HEK293 (cell line): Measurements from ENCODE around the gene TPRKB.

ENCODE experiments used
- CTCF ChIA-PET: fragments of 350-600 bp; formaldehyde crosslinking; extraction: SDS; loops from one replicate; lab custom pipeline; 2021; ENCODE audit warnings: antibody characterized with exemption; lab: Yijun Ruan, JAX
- POLR2A ChIA-PET: fragments of 300-600 bp; formaldehyde crosslinking; extraction: SDS; loops from one replicate; lab custom pipeline; 2020; ENCODE audit warnings: antibody characterized with exemption, inconsistent platforms; lab: Yijun Ruan, JAX
- H3K27ac ChIP-seq: fragments of 200-500 bp; sonication (Bioruptor generic); 2 replicates; pipeline ENCODE4 v1.5.1; 2014; ENCODE audit warnings: low read depth, low read length, control low read depth, inconsistent platforms; ENCODE audit errors: extremely low read depth
- H3K36me3 ChIP-seq, 2 experiments: fragments of 200-500 bp in 1 of 2; sonication (Bioruptor generic) in 1 of 2; 1 replicate in 1 of 2; 2 replicates in 1 of 2; pipeline ENCODE4 v1.5.1; 2014 to 2017; ENCODE audit warnings: inconsistent platforms in 2 of 2, low read length in 2 of 2; ENCODE audit not compliant: control insufficient read depth in 2 of 2, insufficient read depth in 1 of 2
- H3K4me1 ChIP-seq: fragments of 200-500 bp; sonication (Bioruptor generic); 2 replicates; pipeline ENCODE4 v1.5.1; 2014; ENCODE audit warnings: mild to moderate bottlenecking, low read length, inconsistent platforms; ENCODE audit not compliant: control insufficient read depth, insufficient read depth
- H3K4me3 ChIP-seq: 2 replicates; pipeline ENCODE4 v1.5.1; 2011; ENCODE audit warnings: low read depth, mild to moderate bottlenecking, control low read depth, low read length, moderate library complexity
- H3K9me3 ChIP-seq: fragments of 200-500 bp; sonication (Bioruptor generic); 2 replicates; pipeline ENCODE4 v1.5.1; 2014; ENCODE audit warnings: low read depth, low read length, inconsistent platforms; ENCODE audit not compliant: control insufficient read depth, insufficient read depth
- BCL11A ChIP-seq: fragments of 450-650 bp; formaldehyde crosslinking; IDR thresholded peaks from 2 replicates; pipeline ENCODE4 v1.5.1; 2016; ENCODE audit warnings: low read depth, missing biosample characterization, missing genetic modification characterization
- GFI1B ChIP-seq: fragments of 450-650 bp; formaldehyde crosslinking; IDR thresholded peaks from 2 replicates; pipeline ENCODE4 v1.5.1; 2016; ENCODE audit warnings: missing biosample characterization, missing genetic modification characterization
- IKZF3 ChIP-seq: fragments of 450-650 bp; IDR thresholded peaks from 2 replicates; pipeline ENCODE4 v1.5.0; 2018; ENCODE audit warnings: missing biosample characterization, mild to moderate bottlenecking, missing genetic modification characterization, moderate library complexity
- KLF10 ChIP-seq: fragments of 450-650 bp; IDR thresholded peaks from 2 replicates; pipeline ENCODE4 v1.5.1; 2018; ENCODE audit warnings: missing biosample characterization, mild to moderate bottlenecking, missing genetic modification characterization
- OSR2 ChIP-seq: fragments of 450-650 bp; formaldehyde crosslinking; IDR thresholded peaks from 2 replicates; pipeline ENCODE4 v1.5.1; 2016; ENCODE audit warnings: missing biosample characterization, missing genetic modification characterization
- YY2 ChIP-seq: fragments of 450-650 bp; formaldehyde crosslinking; IDR thresholded peaks from 2 replicates; pipeline ENCODE4 v1.5.1; 2016; ENCODE audit warnings: missing biosample characterization, missing genetic modification characterization
- ZNF175 ChIP-seq: fragments of 450-650 bp; formaldehyde crosslinking; IDR thresholded peaks from 2 replicates; pipeline ENCODE4 v1.5.1; 2016; ENCODE audit warnings: missing biosample characterization, missing genetic modification characterization
- ZNF302 ChIP-seq: fragments of 450-650 bp; formaldehyde crosslinking; IDR thresholded peaks from 2 replicates; pipeline ENCODE4 v1.5.1; 2016; ENCODE audit warnings: missing biosample characterization, missing genetic modification characterization, low read depth
- ZNF354C ChIP-seq: fragments of 450-650 bp; formaldehyde crosslinking; IDR thresholded peaks from 2 replicates; pipeline ENCODE4 v1.5.1; 2016; ENCODE audit warnings: missing biosample characterization, missing genetic modification characterization, low read depth, borderline replicate concordance
- ZNF394 ChIP-seq: fragments of 450-650 bp; formaldehyde crosslinking; IDR thresholded peaks from 2 replicates; pipeline ENCODE4 v1.5.1; 2016; ENCODE audit warnings: missing biosample characterization, missing genetic modification characterization, mild to moderate bottlenecking, moderate library complexity, borderline replicate concordance
- ZNF423 ChIP-seq: fragments of 450-650 bp; formaldehyde crosslinking; IDR thresholded peaks from 2 replicates; pipeline ENCODE4 v1.5.1; 2016; ENCODE audit warnings: missing biosample characterization, missing genetic modification characterization
- ZNF561 ChIP-seq: fragments of 450-650 bp; IDR thresholded peaks from 2 replicates; pipeline ENCODE4 v1.5.1; 2018; ENCODE audit warnings: missing biosample characterization, missing genetic modification characterization, borderline replicate concordance
- ZNF571 ChIP-seq: fragments of 450-650 bp; formaldehyde crosslinking; IDR thresholded peaks from 2 replicates; pipeline ENCODE4 v1.5.0; 2017; ENCODE audit warnings: missing biosample characterization, missing genetic modification characterization
- ZNF707 ChIP-seq: fragments of 450-650 bp; formaldehyde crosslinking; IDR thresholded peaks from 2 replicates; pipeline ENCODE4 v1.5.1; 2016; ENCODE audit warnings: missing biosample characterization, missing genetic modification characterization
- TF ChIP-seq, protein P1 (sequence below): fragments of 450-650 bp; formaldehyde crosslinking; IDR thresholded peaks from 2 replicates; pipeline ENCODE4 v1.5.1; 2016; ENCODE audit warnings: missing biosample characterization, missing genetic modification characterization
- TF ChIP-seq, protein P2 (sequence below): fragments of 450-650 bp; formaldehyde crosslinking; IDR thresholded peaks from 2 replicates; pipeline ENCODE4 v1.5.1; 2016; ENCODE audit warnings: missing biosample characterization, missing genetic modification characterization, borderline replicate concordance
- TF ChIP-seq, protein P3 (sequence below): fragments of 450-650 bp; formaldehyde crosslinking; IDR thresholded peaks from 2 replicates; pipeline ENCODE4 v1.5.1; 2016; ENCODE audit warnings: missing biosample characterization, missing genetic modification characterization
- TF ChIP-seq, protein P4 (sequence below): fragments of 450-650 bp; formaldehyde crosslinking; IDR thresholded peaks from 2 replicates; pipeline ENCODE4; 2016; ENCODE audit warnings: missing biosample characterization, missing genetic modification characterization
- TF ChIP-seq, protein P5 (sequence below): fragments of 450-650 bp; formaldehyde crosslinking; IDR thresholded peaks from 2 replicates; pipeline ENCODE4 v1.5.1; 2017; ENCODE audit warnings: missing biosample characterization, missing genetic modification characterization

The TPRKB gene

DNA sequence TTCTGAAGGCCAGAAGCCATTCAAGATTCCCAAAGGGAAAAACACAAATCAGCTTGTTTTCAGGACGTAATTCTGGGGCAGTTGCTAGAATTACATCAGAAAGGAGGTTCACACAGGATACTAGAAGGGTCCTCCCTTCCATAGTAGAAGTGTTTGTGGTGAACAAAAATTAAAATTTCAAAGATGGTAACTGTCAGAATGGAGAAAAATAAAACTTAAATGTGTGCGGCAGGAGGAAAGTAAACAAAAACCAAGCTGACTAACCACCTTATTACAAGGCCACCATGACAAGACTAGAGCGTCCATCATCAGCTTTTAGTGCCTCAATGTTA is 9.7 kb upstream of the TPRKB start:
- POLR2A ChIA-PET: interaction anchor here (1.2 to 2.1 kb wide), 2 partner anchors 10 kb away, joined by 3 to 7 read pairs; partner anchors contain the start of gene TPRKB

More for the DNA sequence above, 9.7 kb upstream of the TPRKB start:
- Histone ChIP-seq H3K27ac (no peak overlapping the region), H3K9me3 (no peaks in the 10 kb centered on the region), H3K4me1 (no peaks in the 10 kb centered on the region), H3K36me3 (peaks cover 15 to 47% of the 10 kb centered on the region in 2 experiments), H3K4me3 (no peak overlapping the region)
- CTCF ChIA-PET: no interaction called here
- TF ChIP-seq ZNF354C (tag by site-specific recombination) (no peak), YY2 (tag by site-specific recombination) (no peak), BCL11A (no peak), ZNF302 (tag by site-specific recombination) (no peak), GFI1B (tag by site-specific recombination) (no peak), ZNF707 (tag by site-specific recombination) (no peak), ZNF394 (tag by site-specific recombination) (no peak), ZNF175 (tag by site-specific recombination) (no peak), ZNF561 (no peak), KLF10 (no peak), ZNF423 (no peak), ZNF571 (tag by site-specific recombination) (no peak), OSR2 (no peak), IKZF3 (tag by site-specific recombination) (no peak)
- TF ChIP-seq, protein P1, sequence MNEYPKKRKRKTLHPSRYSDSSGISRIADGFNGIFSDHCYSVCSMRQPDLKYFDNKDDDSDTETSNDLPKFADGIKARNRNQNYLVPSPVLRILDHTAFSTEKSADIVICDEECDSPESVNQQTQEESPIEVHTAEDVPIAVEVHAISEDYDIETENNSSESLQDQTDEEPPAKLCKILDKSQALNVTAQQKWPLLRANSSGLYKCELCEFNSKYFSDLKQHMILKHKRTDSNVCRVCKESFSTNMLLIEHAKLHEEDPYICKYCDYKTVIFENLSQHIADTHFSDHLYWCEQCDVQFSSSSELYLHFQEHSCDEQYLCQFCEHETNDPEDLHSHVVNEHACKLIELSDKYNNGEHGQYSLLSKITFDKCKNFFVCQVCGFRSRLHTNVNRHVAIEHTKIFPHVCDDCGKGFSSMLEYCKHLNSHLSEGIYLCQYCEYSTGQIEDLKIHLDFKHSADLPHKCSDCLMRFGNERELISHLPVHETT (tag by site-specific recombination): no peak
- TF ChIP-seq, protein P2, sequence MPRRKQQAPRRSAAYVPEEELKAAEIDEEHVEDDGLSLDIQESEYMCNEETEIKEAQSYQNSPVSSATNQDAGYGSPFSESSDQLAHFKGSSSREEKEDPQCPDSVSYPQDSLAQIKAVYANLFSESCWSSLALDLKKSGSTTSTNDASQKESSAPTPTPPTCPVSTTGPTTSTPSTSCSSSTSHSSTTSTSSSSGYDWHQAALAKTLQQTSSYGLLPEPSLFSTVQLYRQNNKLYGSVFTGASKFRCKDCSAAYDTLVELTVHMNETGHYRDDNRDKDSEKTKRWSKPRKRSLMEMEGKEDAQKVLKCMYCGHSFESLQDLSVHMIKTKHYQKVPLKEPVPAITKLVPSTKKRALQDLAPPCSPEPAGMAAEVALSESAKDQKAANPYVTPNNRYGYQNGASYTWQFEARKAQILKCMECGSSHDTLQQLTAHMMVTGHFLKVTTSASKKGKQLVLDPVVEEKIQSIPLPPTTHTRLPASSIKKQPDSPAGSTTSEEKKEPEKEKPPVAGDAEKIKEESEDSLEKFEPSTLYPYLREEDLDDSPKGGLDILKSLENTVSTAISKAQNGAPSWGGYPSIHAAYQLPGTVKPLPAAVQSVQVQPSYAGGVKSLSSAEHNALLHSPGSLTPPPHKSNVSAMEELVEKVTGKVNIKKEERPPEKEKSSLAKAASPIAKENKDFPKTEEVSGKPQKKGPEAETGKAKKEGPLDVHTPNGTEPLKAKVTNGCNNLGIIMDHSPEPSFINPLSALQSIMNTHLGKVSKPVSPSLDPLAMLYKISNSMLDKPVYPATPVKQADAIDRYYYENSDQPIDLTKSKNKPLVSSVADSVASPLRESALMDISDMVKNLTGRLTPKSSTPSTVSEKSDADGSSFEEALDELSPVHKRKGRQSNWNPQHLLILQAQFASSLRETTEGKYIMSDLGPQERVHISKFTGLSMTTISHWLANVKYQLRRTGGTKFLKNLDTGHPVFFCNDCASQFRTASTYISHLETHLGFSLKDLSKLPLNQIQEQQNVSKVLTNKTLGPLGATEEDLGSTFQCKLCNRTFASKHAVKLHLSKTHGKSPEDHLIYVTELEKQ (tag by site-specific recombination): no peak
- TF ChIP-seq, protein P3, sequence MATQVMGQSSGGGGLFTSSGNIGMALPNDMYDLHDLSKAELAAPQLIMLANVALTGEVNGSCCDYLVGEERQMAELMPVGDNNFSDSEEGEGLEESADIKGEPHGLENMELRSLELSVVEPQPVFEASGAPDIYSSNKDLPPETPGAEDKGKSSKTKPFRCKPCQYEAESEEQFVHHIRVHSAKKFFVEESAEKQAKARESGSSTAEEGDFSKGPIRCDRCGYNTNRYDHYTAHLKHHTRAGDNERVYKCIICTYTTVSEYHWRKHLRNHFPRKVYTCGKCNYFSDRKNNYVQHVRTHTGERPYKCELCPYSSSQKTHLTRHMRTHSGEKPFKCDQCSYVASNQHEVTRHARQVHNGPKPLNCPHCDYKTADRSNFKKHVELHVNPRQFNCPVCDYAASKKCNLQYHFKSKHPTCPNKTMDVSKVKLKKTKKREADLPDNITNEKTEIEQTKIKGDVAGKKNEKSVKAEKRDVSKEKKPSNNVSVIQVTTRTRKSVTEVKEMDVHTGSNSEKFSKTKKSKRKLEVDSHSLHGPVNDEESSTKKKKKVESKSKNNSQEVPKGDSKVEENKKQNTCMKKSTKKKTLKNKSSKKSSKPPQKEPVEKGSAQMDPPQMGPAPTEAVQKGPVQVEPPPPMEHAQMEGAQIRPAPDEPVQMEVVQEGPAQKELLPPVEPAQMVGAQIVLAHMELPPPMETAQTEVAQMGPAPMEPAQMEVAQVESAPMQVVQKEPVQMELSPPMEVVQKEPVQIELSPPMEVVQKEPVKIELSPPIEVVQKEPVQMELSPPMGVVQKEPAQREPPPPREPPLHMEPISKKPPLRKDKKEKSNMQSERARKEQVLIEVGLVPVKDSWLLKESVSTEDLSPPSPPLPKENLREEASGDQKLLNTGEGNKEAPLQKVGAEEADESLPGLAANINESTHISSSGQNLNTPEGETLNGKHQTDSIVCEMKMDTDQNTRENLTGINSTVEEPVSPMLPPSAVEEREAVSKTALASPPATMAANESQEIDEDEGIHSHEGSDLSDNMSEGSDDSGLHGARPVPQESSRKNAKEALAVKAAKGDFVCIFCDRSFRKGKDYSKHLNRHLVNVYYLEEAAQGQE (tag by site-specific recombination): no peak
- TF ChIP-seq, protein P4, sequence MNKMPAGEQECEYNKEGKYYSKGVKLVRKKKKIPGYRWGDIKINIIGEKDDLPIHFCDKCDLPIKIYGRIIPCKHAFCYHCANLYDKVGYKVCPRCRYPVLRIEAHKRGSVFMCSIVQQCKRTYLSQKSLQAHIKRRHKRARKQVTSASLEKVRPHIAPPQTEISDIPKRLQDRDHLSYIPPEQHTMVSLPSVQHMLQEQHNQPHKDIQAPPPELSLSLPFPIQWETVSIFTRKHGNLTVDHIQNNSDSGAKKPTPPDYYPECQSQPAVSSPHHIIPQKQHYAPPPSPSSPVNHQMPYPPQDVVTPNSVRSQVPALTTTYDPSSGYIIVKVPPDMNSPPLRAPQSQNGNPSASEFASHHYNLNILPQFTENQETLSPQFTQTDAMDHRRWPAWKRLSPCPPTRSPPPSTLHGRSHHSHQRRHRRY (tag by site-specific recombination): no peak
- TF ChIP-seq, protein P5, sequence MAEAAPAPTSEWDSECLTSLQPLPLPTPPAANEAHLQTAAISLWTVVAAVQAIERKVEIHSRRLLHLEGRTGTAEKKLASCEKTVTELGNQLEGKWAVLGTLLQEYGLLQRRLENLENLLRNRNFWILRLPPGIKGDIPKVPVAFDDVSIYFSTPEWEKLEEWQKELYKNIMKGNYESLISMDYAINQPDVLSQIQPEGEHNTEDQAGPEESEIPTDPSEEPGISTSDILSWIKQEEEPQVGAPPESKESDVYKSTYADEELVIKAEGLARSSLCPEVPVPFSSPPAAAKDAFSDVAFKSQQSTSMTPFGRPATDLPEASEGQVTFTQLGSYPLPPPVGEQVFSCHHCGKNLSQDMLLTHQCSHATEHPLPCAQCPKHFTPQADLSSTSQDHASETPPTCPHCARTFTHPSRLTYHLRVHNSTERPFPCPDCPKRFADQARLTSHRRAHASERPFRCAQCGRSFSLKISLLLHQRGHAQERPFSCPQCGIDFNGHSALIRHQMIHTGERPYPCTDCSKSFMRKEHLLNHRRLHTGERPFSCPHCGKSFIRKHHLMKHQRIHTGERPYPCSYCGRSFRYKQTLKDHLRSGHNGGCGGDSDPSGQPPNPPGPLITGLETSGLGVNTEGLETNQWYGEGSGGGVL: no peak
